OCI-LY3 (cell line): ENCODE data around the gene ZNF569.

ENCODE experiments used
- H2AFZ ChIP-seq: fragments of 200-600, 300-600 bp; shearing (Covaris generic); 2 replicates; pipeline ENCODE4 v1.6.0; 2014; ENCODE audit warnings: antibody characterized with exemption, low read depth, low read length
- H3K27ac ChIP-seq: fragments of 200-600, 300-600 bp; sonication (generic); 2 replicates; pipeline ENCODE4 v1.5.1; 2014; ENCODE audit warnings: mild to moderate bottlenecking, low read length, moderate library complexity, mixed read lengths
- H3K27me3 ChIP-seq: fragments of 200-600, 300-600 bp; sonication (generic); 2 replicates; pipeline ENCODE4 v1.6.1; 2014; ENCODE audit warnings: low read depth, low read length, mixed read lengths
- H3K36me3 ChIP-seq: fragments of 200-600, 300-600 bp; sonication (generic); replicated peaks from 2 replicates; pipeline ENCODE3; 2014; ENCODE audit warnings: low read depth, low read length, mixed read lengths
- H3K4me1 ChIP-seq: fragments of 300-600, 200-600 bp; sonication (generic); 2 replicates; pipeline ENCODE4 v1.6.1; 2014; ENCODE audit warnings: low read length, mixed read lengths
- H3K4me2 ChIP-seq: fragments of 200-600, 300-600 bp; sonication (generic); 2 replicates; pipeline ENCODE4 v1.6.1; 2014; ENCODE audit warnings: low read length, mixed read lengths
- H3K4me3 ChIP-seq: fragments of 300-600, 200-600 bp; sonication (generic); 2 replicates; pipeline ENCODE4 v1.5.1; 2014; ENCODE audit warnings: antibody characterized with exemption, mild to moderate bottlenecking, low read length, moderate library complexity
- H3K79me2 ChIP-seq: fragments of 300-600, 200-600 bp; shearing (Covaris generic); 2 replicates; pipeline ENCODE4 v1.6.1; 2014; ENCODE audit warnings: mild to moderate bottlenecking, low read length, mixed read lengths
- H3K9ac ChIP-seq: fragments of 300-600, 200-600 bp; shearing (Covaris generic); 2 replicates; pipeline ENCODE4 v1.6.0; 2014; ENCODE audit warnings: mild to moderate bottlenecking, low read length, moderate library complexity
- H3K9me3 ChIP-seq: fragments of 200-600, 300-600 bp; shearing (Covaris generic); 2 replicates; pipeline ENCODE4 v1.6.1; 2014; ENCODE audit warnings: low read length, mixed read lengths; ENCODE audit not compliant: insufficient read depth
- H4K20me1 ChIP-seq: fragments of 200-600, 300-600 bp; sonication (generic); 2 replicates; pipeline ENCODE4 v1.6.1; 2016; ENCODE audit warnings: low read length, mixed read lengths; ENCODE audit not compliant: insufficient read depth
- EZH2phosphoT487 ChIP-seq: fragments of 200-600 bp; shearing (Covaris generic); IDR thresholded peaks from 2 replicates; pipeline ENCODE4 v1.6.1; 2018; ENCODE audit warnings: antibody characterized with exemption, mixed run types, low read depth
- TF ChIP-seq, protein P1 (sequence below): fragments of 200-600, 300-600 bp; sonication (generic); IDR thresholded peaks from 2 replicates; pipeline ENCODE4 v1.5.1; 2014; ENCODE audit warnings: antibody characterized with exemption, low read length, low read depth

Gene ZNF569

DNA sequence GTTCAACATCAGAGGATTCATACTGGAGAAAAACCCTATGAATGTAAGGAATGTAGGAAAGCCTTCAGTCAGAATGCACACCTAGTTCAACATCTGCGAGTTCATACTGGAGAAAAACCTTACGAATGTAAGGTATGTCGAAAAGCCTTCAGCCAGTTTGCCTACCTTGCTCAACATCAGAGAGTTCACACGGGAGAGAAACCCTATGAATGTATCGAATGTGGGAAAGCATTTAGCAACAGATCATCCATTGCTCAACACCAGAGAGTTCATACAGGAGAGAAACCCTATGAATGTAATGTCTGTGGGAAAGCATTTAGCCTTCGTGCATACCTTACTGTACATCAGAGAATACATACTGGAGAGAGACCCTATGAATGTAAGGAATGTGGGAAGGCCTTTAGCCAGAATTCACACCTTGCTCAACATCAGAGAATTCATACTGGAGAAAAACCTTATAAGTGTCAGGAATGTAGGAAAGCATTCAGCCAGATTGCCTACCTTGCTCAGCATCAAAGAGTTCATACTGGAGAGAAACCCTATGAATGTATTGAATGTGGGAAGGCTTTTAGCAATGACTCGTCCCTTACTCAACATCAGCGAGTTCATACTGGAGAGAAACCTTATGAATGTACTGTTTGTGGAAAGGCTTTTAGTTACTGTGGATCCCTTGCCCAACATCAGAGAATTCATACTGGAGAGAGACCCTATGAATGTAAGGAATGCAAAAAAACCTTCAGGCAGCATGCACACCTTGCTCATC, 17.3 kb upstream of the ZNF569 start:
- H2AFZ ChIP-seq: no peak overlapping the region
- peaks cover 61% of the 10 kb centered on the region for H3K9me3 ChIP-seq
- H3K79me2 ChIP-seq: no peaks in the 10 kb centered on the region
- H3K36me3 ChIP-seq: peaks cover 66% of the 10 kb centered on the region
- H3K9ac ChIP-seq: no peak overlapping the region
- H3K27ac ChIP-seq: no peak overlapping the region
- H3K4me1 ChIP-seq: no peaks in the 10 kb centered on the region
- H3K27me3 ChIP-seq: no peaks in the 10 kb centered on the region
- TF ChIP-seq, protein P1, sequence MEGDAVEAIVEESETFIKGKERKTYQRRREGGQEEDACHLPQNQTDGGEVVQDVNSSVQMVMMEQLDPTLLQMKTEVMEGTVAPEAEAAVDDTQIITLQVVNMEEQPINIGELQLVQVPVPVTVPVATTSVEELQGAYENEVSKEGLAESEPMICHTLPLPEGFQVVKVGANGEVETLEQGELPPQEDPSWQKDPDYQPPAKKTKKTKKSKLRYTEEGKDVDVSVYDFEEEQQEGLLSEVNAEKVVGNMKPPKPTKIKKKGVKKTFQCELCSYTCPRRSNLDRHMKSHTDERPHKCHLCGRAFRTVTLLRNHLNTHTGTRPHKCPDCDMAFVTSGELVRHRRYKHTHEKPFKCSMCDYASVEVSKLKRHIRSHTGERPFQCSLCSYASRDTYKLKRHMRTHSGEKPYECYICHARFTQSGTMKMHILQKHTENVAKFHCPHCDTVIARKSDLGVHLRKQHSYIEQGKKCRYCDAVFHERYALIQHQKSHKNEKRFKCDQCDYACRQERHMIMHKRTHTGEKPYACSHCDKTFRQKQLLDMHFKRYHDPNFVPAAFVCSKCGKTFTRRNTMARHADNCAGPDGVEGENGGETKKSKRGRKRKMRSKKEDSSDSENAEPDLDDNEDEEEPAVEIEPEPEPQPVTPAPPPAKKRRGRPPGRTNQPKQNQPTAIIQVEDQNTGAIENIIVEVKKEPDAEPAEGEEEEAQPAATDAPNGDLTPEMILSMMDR: no peak
- no peak for TF ChIP-seq EZH2phosphoT487
- no peak overlapping the region for H3K4me2 ChIP-seq
- no peaks in the 10 kb centered on the region for H4K20me1 ChIP-seq
- no peak overlapping the region for H3K4me3 ChIP-seq

GRCh38 chr19:37472165-37472564, 4.9 kb upstream of the ZNF569 start:
- H3K79me2 ChIP-seq: peaks cover 12% of the 10 kb centered on the region
- H3K9me3 ChIP-seq: peaks cover 23% of the 10 kb centered on the region
- H3K27ac ChIP-seq: no peak overlapping the region

GRCh38 chr19:37470216-37470615, 3.0 kb upstream of the ZNF569 start:
- no peaks in the 10 kb centered on the region for H3K27me3 ChIP-seq
- H3K4me1 ChIP-seq: peaks cover 12% of the 10 kb centered on the region
- peaks cover 13% of the 10 kb centered on the region for H3K9me3 ChIP-seq
- TF ChIP-seq, protein P1: no peak
- TF ChIP-seq EZH2phosphoT487: no peak
- H2AFZ ChIP-seq: no peak overlapping the region
- no peak overlapping the region for H3K27ac ChIP-seq
- H3K4me3 ChIP-seq: peak overlapping the region; percentile 90
- peaks cover 23% of the 10 kb centered on the region for H3K79me2 ChIP-seq
- H4K20me1 ChIP-seq: no peaks in the 10 kb centered on the region
- 0 out of 2 replicates have a peak overlapping the region, but pooled peaks have one; percentile 78 for H3K9ac ChIP-seq
- H3K4me2 ChIP-seq: peak overlapping the region; percentile 64
- H3K36me3 ChIP-seq: peaks cover 40% of the 10 kb centered on the region

More at GRCh38 chr19:37472165-37472564, 4.9 kb upstream of the ZNF569 start:
- no peak overlapping the region for H2AFZ ChIP-seq
- TF ChIP-seq EZH2phosphoT487: no peak
- TF ChIP-seq, protein P1: no peak
- no peak overlapping the region for H3K4me2 ChIP-seq
- no peak overlapping the region for H3K9ac ChIP-seq
- no peaks in the 10 kb centered on the region for H4K20me1 ChIP-seq
- peaks cover 9% of the 10 kb centered on the region for H3K4me1 ChIP-seq
- H3K36me3 ChIP-seq: peaks cover 51% of the 10 kb centered on the region
- no peak overlapping the region for H3K4me3 ChIP-seq
- no peaks in the 10 kb centered on the region for H3K27me3 ChIP-seq

GRCh38 chr19:37468961-37469777, 1.9 kb upstream of the ZNF569 start, which contains the start of gene ZNF570:
ZNF570 (plus strand) TSS chr19:37469356; CDS start chr19:37470355, 999 bp downstream.
- H2AFZ ChIP-seq: peak within 1 kb of the TSS; percentile 98
- H3K9ac ChIP-seq: peak within 1 kb of the TSS; percentile 78
- TF ChIP-seq EZH2phosphoT487: no peak
- TF ChIP-seq, protein P1: no peak
- H3K4me3 ChIP-seq: peak within 1 kb of the TSS; percentile 90
- peaks cover 47% of the 10 kb centered on the region for H3K36me3 ChIP-seq
- H3K4me2 ChIP-seq: peak within 1 kb of the TSS; percentile 64
- H3K27me3 ChIP-seq: no peaks in the 10 kb centered on the region
- H3K9me3 ChIP-seq: peaks cover 21% of the 10 kb centered on the region
- peaks cover 23% of the 10 kb centered on the region for H3K79me2 ChIP-seq
- H4K20me1 ChIP-seq: no peaks in the 10 kb centered on the region
- H3K27ac ChIP-seq: peak within 1 kb of the TSS; percentile 43
- peaks cover 12% of the 10 kb centered on the region for H3K4me1 ChIP-seq
